Measurements from ENCODE around the gene GJC1.

The GJC1 gene

GRCh38 chr17:44782326-44782850 lies 47.7 kb downstream of the GJC1 start:
- ATAC-seq (ENCODE audit: insufficient read depth, low read depth) (no peak), DNase-seq (no peak)
- Histone ChIP-seq H3K4me3 (ENCODE audit: low read depth in 1 of 2, low read length in 2 of 2) (no peak overlapping the region), H3K27me3 (ENCODE audit: insufficient read depth, low read length, poor library complexity) (no peaks in the 10 kb centered on the region), H4K20me1 (ENCODE audit: insufficient read depth, low read length) (no peaks in the 10 kb centered on the region), H3K4me2 (ENCODE audit: insufficient read depth, low read length) (no peak overlapping the region), H3K36me3 (ENCODE audit: insufficient read depth, low read length) (no peaks in the 10 kb centered on the region), H3K27ac (ENCODE audit: low read length) (no peak overlapping the region), H3K9me3 (ENCODE audit: insufficient read depth, low read length, severe bottlenecking) (no peaks in the 10 kb centered on the region), H3K4me1 (ENCODE audit: insufficient read depth, low read length) (peaks cover 12% of the 10 kb centered on the region), H3K79me2 (ENCODE audit: insufficient read depth, low read length) (no peaks in the 10 kb centered on the region), H3K9ac (ENCODE audit: low read depth, low read length) (no peak overlapping the region), H2AFZ (ENCODE audit: low read depth, low read length) (no peak overlapping the region)
- no peak for TF ChIP-seq EZH2 (IDR thresholded peaks at IDR 0.05; ENCODE audit: borderline replicate concordance, low read depth, low read length, severe bottlenecking)
- TF ChIP-seq CTCF (IDR thresholded peaks at IDR 0.05; ENCODE audit: borderline replicate concordance, extremely low read depth, low read length, poor library complexity, severe bottlenecking): no peak

GRCh38 chr17:44781551-44782325 lies 48.3 kb downstream of the GJC1 start:
- ATAC-seq (ENCODE audit: insufficient read depth, low read depth) (no peak), DNase-seq (no peak)
- Histone ChIP-seq H3K4me1 (ENCODE audit: insufficient read depth, low read length) (peaks cover 12% of the 10 kb centered on the region), H3K36me3 (ENCODE audit: insufficient read depth, low read length) (no peaks in the 10 kb centered on the region), H3K27me3 (ENCODE audit: insufficient read depth, low read length, poor library complexity) (no peaks in the 10 kb centered on the region), H3K27ac (ENCODE audit: low read length) (no peak overlapping the region), H3K79me2 (ENCODE audit: insufficient read depth, low read length) (no peaks in the 10 kb centered on the region), H2AFZ (ENCODE audit: low read depth, low read length) (no peak overlapping the region), H4K20me1 (ENCODE audit: insufficient read depth, low read length) (no peaks in the 10 kb centered on the region), H3K9me3 (ENCODE audit: insufficient read depth, low read length, severe bottlenecking) (no peaks in the 10 kb centered on the region), H3K9ac (ENCODE audit: low read depth, low read length) (no peak overlapping the region), H3K4me3 (ENCODE audit: low read depth in 1 of 2, low read length in 2 of 2) (no peak overlapping the region), H3K4me2 (ENCODE audit: insufficient read depth, low read length) (no peak overlapping the region)
- TF ChIP-seq EZH2 (IDR thresholded peaks at IDR 0.05; ENCODE audit: borderline replicate concordance, low read depth, low read length, severe bottlenecking): no peak
- TF ChIP-seq CTCF (IDR thresholded peaks at IDR 0.05; ENCODE audit: borderline replicate concordance, extremely low read depth, low read length, poor library complexity, severe bottlenecking): no peak

- H3K4me3 ChIP-seq (ENCODE audit: low read depth in 1 of 2, low read length in 2 of 2): no peak overlapping the region
- H4K20me1 ChIP-seq (ENCODE audit: insufficient read depth, low read length): no peaks in the 10 kb centered on the region
- no peaks in the 10 kb centered on the region for H3K27me3 ChIP-seq (ENCODE audit: insufficient read depth, low read length, poor library complexity)
- DNase-seq (no peak), ATAC-seq (ENCODE audit: insufficient read depth, low read depth) (no peak)
- H3K79me2 ChIP-seq (ENCODE audit: insufficient read depth, low read length): no peaks in the 10 kb centered on the region
- TF ChIP-seq EZH2 (IDR thresholded peaks at IDR 0.05; ENCODE audit: borderline replicate concordance, low read depth, low read length, severe bottlenecking) (no peak), CTCF (IDR thresholded peaks at IDR 0.05; ENCODE audit: borderline replicate concordance, extremely low read depth, low read length, poor library complexity, severe bottlenecking) (no peak)
- H3K4me2 ChIP-seq (ENCODE audit: insufficient read depth, low read length): no peak overlapping the region
- no peak overlapping the region for H2AFZ ChIP-seq (ENCODE audit: low read depth, low read length)
- no peaks in the 10 kb centered on the region for H3K9me3 ChIP-seq (ENCODE audit: insufficient read depth, low read length, severe bottlenecking)
- no peak overlapping the region for H3K9ac ChIP-seq (ENCODE audit: low read depth, low read length)
- H3K4me1 ChIP-seq (ENCODE audit: insufficient read depth, low read length): peaks cover 19% of the 10 kb centered on the region
- H3K36me3 ChIP-seq (ENCODE audit: insufficient read depth, low read length): no peaks in the 10 kb centered on the region
- H3K27ac ChIP-seq (ENCODE audit: low read length): no peak overlapping the region
Measured at GRCh38 chr17:44780845-44781480, 49.1 kb downstream of the GJC1 start.

All from DND-41 (cell line).